Endothelial cell of umbilical vein (primary cell): ENCODE data around the gene INPP5J. TPM values are rescaled to one million over a fixed set of nuclear protein-coding genes. Genes with fewer than 3 reads are reported as not detected.

ENCODE experiments used
- BruUV-seq: library from RNA; stranded (reverse); fragments of 400-500 nt; replicated peaks from 2 replicates; lab custom pipeline; 2021; lab: Mats Ljungman, UMichigan
- CTCF ChIA-PET: fragments of 300-600, 350-600 bp; sonication (Branson Sonifier 250); formaldehyde crosslinking; loops from one replicate; lab custom pipeline; 2021; ENCODE audit warnings: antibody characterized with exemption, inconsistent platforms; lab: Charles Lee
- POLR2A ChIA-PET: fragments of 300-600, 350-600 bp; sonication (Branson Sonifier 250); formaldehyde crosslinking; loops from one replicate; lab custom pipeline; 2021; ENCODE audit warnings: antibody characterized with exemption, inconsistent platforms; lab: Charles Lee
- DNase-seq: peaks from one replicate; pipeline ENCODE4 v3.0.0-alpha.2; 2011; ENCODE audit warnings: low read depth, low spot score
- FAIRE-seq: peaks from 2 replicates; lab custom pipeline; 2011; peaks lifted over from hg19 to GRCh38; lab: Jason Lieb, UNC
- H2AFZ ChIP-seq: 2 replicates; pipeline ENCODE4 v1.6.0; 2012; ENCODE audit warnings: low read depth, low read length, control low read depth, inconsistent platforms
- H3K27ac ChIP-seq: 2 replicates; pipeline ENCODE4 v1.5.1; 2011; ENCODE audit warnings: low read depth, mild to moderate bottlenecking, control low read depth, low read length, moderate library complexity; ENCODE audit not compliant: insufficient read depth
- H3K27me3 ChIP-seq, 2 experiments: 2 replicates each; pipeline versions ENCODE4 v1.6.0 to v1.6.1; 2011; ENCODE audit warnings: low read length in 2 of 2, mixed read lengths in 1 of 2; ENCODE audit not compliant: control insufficient read depth in 2 of 2, insufficient read depth in 2 of 2
- H3K36me3 ChIP-seq, 2 experiments: 2 replicates in 1 of 2; 3 replicates in 1 of 2; pipeline ENCODE4 v1.5.1; 2011; ENCODE audit warnings: low read length in 2 of 2, mild to moderate bottlenecking in 1 of 2, moderate library complexity in 1 of 2; ENCODE audit not compliant: control insufficient read depth in 2 of 2, insufficient read depth in 2 of 2; ENCODE audit errors: extremely low read depth in 1 of 2
- H3K4me1 ChIP-seq: 3 replicates; pipeline ENCODE4 v1.5.1; 2011; ENCODE audit warnings: mild to moderate bottlenecking, low read length; ENCODE audit not compliant: control insufficient read depth, insufficient read depth; ENCODE audit errors: extremely low read depth
- H3K4me2 ChIP-seq: 2 replicates; pipeline ENCODE4 v1.6.1; 2011; ENCODE audit warnings: low read length, control low read depth, mixed read lengths; ENCODE audit not compliant: insufficient read depth
- H3K4me3 ChIP-seq, 3 experiments: fragments of 200-600 bp in 1 of 3; sonication (generic), shearing (Covaris generic) in 1 of 3; replicated peaks in 1 of 3; 2 replicates each; pipeline ENCODE4 v1.5.1; 2011 to 2016; ENCODE audit warnings: control low read depth in 3 of 3, low read length in 3 of 3, mild to moderate bottlenecking in 2 of 3, inconsistent platforms in 1 of 3, low read depth in 1 of 3, moderate library complexity in 1 of 3; ENCODE audit not compliant: insufficient read depth in 1 of 3
- H3K79me2 ChIP-seq: 2 replicates; pipeline ENCODE4 v1.6.0; 2012; ENCODE audit warnings: low read length, inconsistent platforms; ENCODE audit not compliant: control insufficient read depth, insufficient read depth
- H3K9ac ChIP-seq: replicated peaks from 2 replicates; pipeline ENCODE3; 2011; ENCODE audit warnings: low read length, control low read depth; ENCODE audit not compliant: insufficient read depth; ENCODE audit errors: extremely low read depth
- H3K9me1 ChIP-seq: replicated peaks from 3 replicates; pipeline ENCODE4 v1.6.0; 2011; ENCODE audit warnings: mild to moderate bottlenecking, low read length; ENCODE audit not compliant: control insufficient read depth, insufficient read depth; ENCODE audit errors: extremely low read depth
- H3K9me3 ChIP-seq: replicated peaks from 2 replicates; pipeline ENCODE4 v1.5.1; 2012; ENCODE audit warnings: low read length, inconsistent platforms; ENCODE audit not compliant: control insufficient read depth, insufficient read depth
- H4K20me1 ChIP-seq: replicated peaks from 2 replicates; pipeline ENCODE3; 2011; ENCODE audit warnings: mild to moderate bottlenecking, low read length; ENCODE audit not compliant: control insufficient read depth, insufficient read depth; ENCODE audit errors: extremely low read depth
- CTCF ChIP-seq, 2 donors: IDR thresholded peaks; 1 replicate in 1 of 2; 2 replicates in 1 of 2; pipeline ENCODE4 v1.5.1; 2011; ENCODE audit warnings: low read length in 2 of 2, mild to moderate bottlenecking in 2 of 2, moderate library complexity in 2 of 2, control low read depth in 1 of 2, inconsistent platforms in 1 of 2, low read depth in 1 of 2; ENCODE audit not compliant: insufficient read depth in 1 of 2; ENCODE audit errors: extremely low read depth in 1 of 2
- EZH2 ChIP-seq: IDR thresholded peaks from 2 replicates; pipeline ENCODE4 v1.6.1; 2012; ENCODE audit warnings: borderline replicate concordance, low read depth, mild to moderate bottlenecking, moderate library complexity, low read length, inconsistent platforms; ENCODE audit not compliant: severe bottlenecking
- FOS ChIP-seq: IDR thresholded peaks from 2 replicates; pipeline ENCODE4 v1.6.1; 2011; ENCODE audit warnings: mild to moderate bottlenecking, low read length, moderate library complexity, borderline replicate concordance; ENCODE audit not compliant: insufficient read depth
- GATA2 ChIP-seq: IDR thresholded peaks from 2 replicates; pipeline ENCODE4 v1.7.0; 2011; ENCODE audit warnings: low read depth, mild to moderate bottlenecking, moderate library complexity, mixed read lengths, low read length; ENCODE audit not compliant: insufficient read length, insufficient read depth
- JUN ChIP-seq: IDR thresholded peaks from 2 replicates; pipeline ENCODE4 v1.6.1; 2011; ENCODE audit warnings: borderline replicate concordance, low read depth; ENCODE audit not compliant: insufficient read length, insufficient read depth
- MAX ChIP-seq: IDR thresholded peaks from 2 replicates; pipeline ENCODE4 v1.6.1; 2011; ENCODE audit not compliant: insufficient read depth, insufficient read length
- MYC ChIP-seq: IDR thresholded peaks from one replicate; pipeline ENCODE4 v1.6.1; 2011; ENCODE audit warnings: mild to moderate bottlenecking, low read depth, low read length
- POLR2A ChIP-seq: IDR thresholded peaks from 2 replicates; pipeline ENCODE4 v1.6.1; 2012; ENCODE audit warnings: low read depth, mild to moderate bottlenecking, control low read depth, low read length
- POLR2AphosphoS5 ChIP-seq: IDR thresholded peaks from 2 replicates; pipeline ENCODE4 v1.6.1; 2012; ENCODE audit warnings: low read depth, mild to moderate bottlenecking, control low read depth, low read length, moderate library complexity; ENCODE audit not compliant: insufficient read depth
- dilution Hi-C: fragments of 300-500 bp; cut with MboI; formaldehyde crosslinking; loops from one replicate; pipeline ENCODE4 v1.15.0; 2019; ENCODE audit warnings: low sequenced_read_pairs; ENCODE audit not compliant: extremely low pct_ligation_motif_present
- intact Hi-C: fragments of 100-400 bp; cut with micrococcal nuclease; formaldehyde crosslinking; loops from one replicate; pipeline ENCODE4 v1.10.0; 2022
- polyA plus RNA-seq, 4 experiments: library from polyadenylated mRNA; depleted of rRNA in 3 of 4; stranded (reverse) in 3 of 4; unstranded in 1 of 4; fragments of >200 nt; gene quantifications; 2 replicates each; pipeline versions ENCODE4 v1.2.1 to v1.2.3, GENCODE V29; 2011 to 2012; ENCODE audit warnings: missing spikeins in 1 of 4
- total RNA-seq: library from RNA; stranded (reverse); gene quantifications from 2 replicates; pipeline ENCODE4 v1.2.3, GENCODE V29; 2021

Gene INPP5J
- total and polyA plus RNA-seq, 2 donors (not counting 3 experiments of a cell fraction or from before 2014, with no cell fraction given) = 0.43 to 0.49 TPM

DNA sequence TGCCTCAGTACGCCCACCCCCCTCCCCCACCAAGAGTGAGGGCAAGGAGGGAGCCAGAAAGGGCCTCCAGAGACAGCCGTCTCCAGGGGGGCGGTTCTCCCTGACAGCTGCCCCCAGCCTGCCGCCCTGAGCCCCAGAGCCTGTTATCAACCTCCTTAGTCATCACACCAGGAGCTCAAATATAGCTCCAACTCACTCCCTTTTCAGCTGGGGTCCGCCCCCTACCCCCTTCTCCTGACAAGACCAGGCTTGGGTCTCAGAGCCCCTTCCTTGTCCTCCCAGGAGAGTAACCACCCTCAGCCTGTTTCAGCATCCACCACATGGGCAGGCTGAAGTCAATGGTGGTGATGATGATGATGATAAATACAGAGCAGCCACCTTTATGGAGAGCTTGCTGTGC, 2.5 kb upstream of the INPP5J start:
- DNase-seq = no peak
- ChIA-PET POLR2A (interaction anchor here (1.2 kb wide), 1 partner anchor 24 kb away, joined by 4 read pairs; no protein-coding TSS in a partner anchor), CTCF (interaction anchor here (0.7 to 1.6 kb wide), 3 partner anchors 13 to 174 kb away, joined by 3 to 6 read pairs (median 4); partner anchors contain the start of gene SELENOM)
- no peak overlapping the region for H3K4me3 ChIP-seq
- dilution Hi-C loops = no loop called here
- no peaks in the 10 kb centered on the region for H4K20me1 ChIP-seq
- no peak overlapping the region for H3K9ac ChIP-seq
- H3K4me1 ChIP-seq = no peaks in the 10 kb centered on the region
- intact Hi-C loops = no loop called here
- H3K36me3 ChIP-seq = no peaks in the 10 kb centered on the region
- no peak for FAIRE-seq
- no peak overlapping the region for H3K4me2 ChIP-seq
- H3K9me3 ChIP-seq = no peaks in the 10 kb centered on the region
- H3K27me3 ChIP-seq = peaks cover 0 to 4% of the 10 kb centered on the region in 2 experiments
- no peak for TF ChIP-seq CTCF (IDR thresholded peaks at IDR 0.05; ENCODE audit: extremely low read depth in 1 of 2, insufficient read depth in 1 of 2, low read depth in 1 of 2, low read length in 2 of 2)
- no peak for TF ChIP-seq FOS
- TF ChIP-seq GATA2 = no peak
- no peak for TF ChIP-seq POLR2AphosphoS5
- no peak for TF ChIP-seq POLR2A
- no peak overlapping the region for H3K27ac ChIP-seq
- BruUV-seq = no TSS peak
- H3K79me2 ChIP-seq = no peaks in the 10 kb centered on the region
- no peak overlapping the region for H2AFZ ChIP-seq
- H3K9me1 ChIP-seq = no peaks in the 10 kb centered on the region

- no peaks in the 10 kb centered on the region for H3K9me3 ChIP-seq
- no peak for TF ChIP-seq MYC
- TF ChIP-seq GATA2 = no peak
- TF ChIP-seq POLR2AphosphoS5 = no peak
- no peak for TF ChIP-seq CTCF (IDR thresholded peaks at IDR 0.05; ENCODE audit: extremely low read depth in 1 of 2, insufficient read depth in 1 of 2, low read depth in 1 of 2, low read length in 2 of 2)
- TF ChIP-seq MAX = no peak
- no peak for TF ChIP-seq FOS
- no peak for TF ChIP-seq POLR2A
- no peak for TF ChIP-seq EZH2
- TF ChIP-seq JUN = no peak
- intact Hi-C loops = no loop called here
- FAIRE-seq (no peak), DNase-seq (no peak)
- H4K20me1 ChIP-seq = no peaks in the 10 kb centered on the region
- no peaks in the 10 kb centered on the region for H3K79me2 ChIP-seq
- no peak overlapping the region for H3K9ac ChIP-seq
- CTCF ChIA-PET = interaction anchor here (0.7 to 1.6 kb wide), 3 partner anchors 13 to 173 kb away, joined by 3 to 6 read pairs (median 4); partner anchors contain the start of gene SELENOM
- dilution Hi-C loops = no loop called here
- no peak overlapping the region for H3K4me2 ChIP-seq
- H3K27me3 ChIP-seq = peaks cover 0 to 4% of the 10 kb centered on the region in 2 experiments
- no peak overlapping the region for H2AFZ ChIP-seq
- no peak overlapping the region for H3K27ac ChIP-seq
- H3K9me1 ChIP-seq = no peaks in the 10 kb centered on the region
- no peaks in the 10 kb centered on the region for H3K4me1 ChIP-seq
- BruUV-seq = no TSS peak
- H3K36me3 ChIP-seq = no peaks in the 10 kb centered on the region
- POLR2A ChIA-PET = interaction anchor here (1.2 kb wide), 1 partner anchor 24 kb away, joined by 4 read pairs; no protein-coding TSS in a partner anchor
- no peak overlapping the region for H3K4me3 ChIP-seq
These were observed 2.1 kb upstream of the INPP5J start for GRCh38 chr22:31120642-31121041.
